Right hindlimb (tissue), 1 donor: ENCODE results near the gene TMEM158.

Experiments used
- DNase-seq: peaks from one replicate; pipeline ENCODE4 v3.0.0-alpha.2; 2018

TMEM158 gene

DNA sequence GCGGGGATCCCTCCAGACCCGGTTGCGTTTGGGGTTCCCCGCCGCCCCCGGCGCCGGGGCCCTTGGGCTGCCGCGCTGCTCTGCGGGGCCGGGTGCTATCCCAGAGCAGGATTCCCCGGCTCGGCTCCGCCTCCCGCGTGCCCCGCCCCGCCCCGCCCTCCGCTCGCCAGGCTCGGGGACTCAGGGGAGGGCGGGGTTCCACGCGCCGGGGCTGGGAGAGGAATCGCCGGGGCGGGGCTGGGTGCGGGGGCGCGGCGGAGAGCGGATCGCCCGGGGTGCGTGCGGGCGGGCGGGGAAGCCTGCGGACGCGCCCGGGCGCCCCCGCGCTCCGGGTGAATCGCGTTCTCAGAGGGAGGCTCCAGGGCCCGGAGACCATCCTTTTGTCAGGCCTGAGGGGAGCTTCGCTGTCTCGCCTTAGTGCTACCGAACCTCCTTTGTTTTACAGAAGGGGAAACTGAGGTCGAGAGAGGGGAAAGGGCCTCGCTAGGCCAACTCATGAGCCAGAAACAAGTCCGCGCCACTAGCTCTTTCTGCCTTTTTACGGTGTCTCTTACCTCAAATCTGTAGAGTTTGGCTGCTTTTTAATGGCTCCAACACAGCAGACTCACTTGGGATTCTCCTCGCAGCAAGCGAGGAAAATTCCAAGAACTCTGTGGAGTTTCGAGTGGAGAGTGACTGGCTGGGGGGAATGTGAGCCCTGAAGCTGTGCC is at the start of gene TMEM158:
Gene TMEM158 (minus strand): TSS at position 82 of the 710 bp plus-strand sequence. CDS start 260 bp downstream, outside the sequence.
- peak; percentile 83 for DNase-seq

DNA sequence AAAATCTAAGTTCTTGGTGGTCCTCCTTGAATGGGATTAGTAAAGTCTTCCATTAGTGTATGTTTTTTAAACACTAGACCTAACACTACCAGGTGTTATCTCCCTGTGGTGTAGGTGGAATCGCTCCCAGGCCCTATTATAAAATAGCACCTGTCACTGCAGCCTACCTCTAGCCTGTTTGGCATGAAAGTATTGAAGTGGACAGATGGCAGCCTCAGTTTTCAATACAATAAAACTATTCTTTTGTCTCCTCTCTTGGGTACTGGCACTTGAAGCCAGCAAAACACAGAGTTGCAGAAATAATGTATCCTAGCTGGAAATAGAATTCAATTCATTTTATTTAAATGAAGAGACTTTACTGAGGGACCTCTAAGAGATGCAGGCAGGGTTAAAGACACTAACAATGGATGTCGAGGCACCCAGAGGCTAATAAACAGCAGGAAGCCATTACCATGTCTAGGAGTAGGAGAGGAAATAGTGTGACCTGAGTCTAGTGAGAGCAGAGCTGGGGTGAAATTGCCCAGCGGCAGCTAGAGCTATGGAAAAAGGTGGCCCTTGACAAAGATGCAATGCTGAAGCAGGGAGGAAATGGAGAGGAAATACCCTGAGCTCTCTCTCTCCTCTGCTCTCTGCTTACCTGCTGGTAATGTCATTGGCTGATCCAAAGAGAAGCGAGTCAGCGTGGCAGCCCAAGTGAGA is 49.1 kb upstream of the TMEM158 start:
- DNase-seq, result no peak

DNA sequence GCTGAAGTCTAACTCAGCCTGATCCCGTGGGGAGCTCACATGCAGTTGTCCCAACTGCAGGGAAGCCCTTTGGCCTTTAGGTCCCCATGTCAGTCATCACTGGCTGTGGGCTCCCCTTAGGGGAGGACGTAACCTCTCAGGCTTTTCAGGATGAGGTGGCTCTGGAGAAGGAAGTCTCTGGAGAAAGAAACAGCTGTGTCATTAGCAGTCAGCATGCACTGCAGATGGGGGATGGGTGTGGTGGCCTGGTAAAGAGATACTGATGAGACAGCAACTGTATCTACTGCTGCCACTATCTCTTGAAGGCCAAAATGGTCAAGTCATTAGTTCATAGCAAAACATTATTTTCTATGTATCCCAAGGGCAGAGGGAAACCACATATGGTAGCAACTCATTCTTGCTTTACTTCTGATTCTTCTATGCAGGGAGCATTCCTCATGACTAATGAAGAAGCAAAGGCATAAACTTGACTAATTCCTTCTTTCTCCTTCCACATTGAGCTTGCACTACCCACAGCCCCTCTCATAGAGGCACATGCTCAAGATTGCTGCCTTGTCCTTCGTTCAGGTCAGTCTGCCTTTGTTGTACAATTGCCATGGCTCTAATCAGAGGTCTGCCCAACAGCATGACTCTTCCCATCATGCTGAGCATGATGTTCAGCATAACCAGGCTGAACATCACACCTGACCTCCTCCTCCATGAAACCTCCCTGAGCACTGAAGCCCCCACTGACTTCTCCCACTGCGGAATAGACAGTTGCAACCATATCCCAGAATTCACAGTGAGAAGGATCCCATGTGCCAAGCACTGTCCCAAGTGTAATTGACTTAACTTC is 47.8 kb upstream of the TMEM158 start:
- DNase-seq, result no peak

DNA sequence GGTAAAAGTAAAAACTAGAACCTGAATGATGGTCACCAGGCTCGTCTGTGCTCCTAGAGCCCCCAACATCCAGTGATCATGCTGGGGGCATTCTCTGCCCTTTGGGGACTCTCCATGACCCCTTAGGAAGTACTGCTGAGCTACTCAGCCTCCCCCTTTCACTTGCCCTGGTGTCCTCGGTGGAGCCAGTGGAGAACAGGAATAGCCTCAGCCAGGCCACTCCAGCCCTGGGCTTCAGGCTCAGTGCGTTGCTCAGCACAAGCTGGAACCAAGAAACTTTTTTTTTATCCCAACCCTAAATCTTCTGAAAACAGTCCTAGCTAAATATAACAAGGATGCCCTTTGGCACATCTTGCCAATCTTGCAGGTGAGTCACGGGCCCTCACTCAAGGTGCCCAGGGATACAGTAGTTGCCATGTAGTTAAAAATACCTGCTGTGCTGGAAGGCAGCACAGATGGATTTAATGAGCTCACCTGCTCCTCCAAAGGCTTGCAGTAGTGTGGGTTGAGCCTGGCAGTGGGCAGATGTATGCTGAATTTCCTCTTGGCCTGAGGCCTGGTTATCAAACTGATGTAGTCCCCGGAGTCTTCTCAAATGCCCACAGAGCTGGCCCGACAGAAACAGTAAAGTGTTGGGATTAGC is 46.9 kb upstream of the TMEM158 start:
- DNase-seq, result no peak

DNA sequence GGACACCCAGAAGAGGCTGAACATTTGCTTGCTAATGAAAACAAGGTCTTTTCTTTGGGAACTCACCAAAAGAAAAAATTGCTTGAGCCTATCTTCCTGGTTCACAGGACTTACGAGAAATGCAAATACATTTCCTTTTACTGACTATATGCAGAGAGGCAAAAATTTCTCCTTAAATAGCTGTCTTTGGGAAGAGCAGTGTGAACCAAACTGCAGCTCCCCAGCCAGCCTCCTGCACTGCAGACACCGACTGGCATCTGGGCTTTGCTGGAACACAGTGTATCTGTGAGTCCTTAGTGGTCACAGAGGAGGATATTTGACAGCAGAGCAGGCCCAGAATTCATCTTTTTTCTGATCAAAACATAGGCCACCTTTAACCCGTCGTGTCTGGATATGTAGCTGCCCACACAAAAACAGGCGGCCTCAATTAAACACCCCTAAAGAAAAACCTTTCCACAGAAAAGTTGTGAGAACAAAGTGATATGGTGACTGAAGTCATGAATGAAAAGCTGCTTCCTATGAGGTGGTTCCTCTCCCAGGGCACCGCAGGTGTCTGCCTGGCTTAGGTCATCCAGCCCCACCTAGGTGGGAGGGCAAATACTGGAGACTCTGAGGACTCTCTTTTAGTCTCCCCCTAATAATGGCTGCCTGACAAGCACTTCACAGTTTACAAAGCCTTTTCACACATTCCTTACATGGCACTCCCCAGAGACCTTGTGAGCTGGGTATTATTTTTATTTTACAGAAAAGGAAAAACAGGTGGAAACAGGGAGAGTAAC is 46.1 kb upstream of the TMEM158 start:
- no peak for DNase-seq

DNA sequence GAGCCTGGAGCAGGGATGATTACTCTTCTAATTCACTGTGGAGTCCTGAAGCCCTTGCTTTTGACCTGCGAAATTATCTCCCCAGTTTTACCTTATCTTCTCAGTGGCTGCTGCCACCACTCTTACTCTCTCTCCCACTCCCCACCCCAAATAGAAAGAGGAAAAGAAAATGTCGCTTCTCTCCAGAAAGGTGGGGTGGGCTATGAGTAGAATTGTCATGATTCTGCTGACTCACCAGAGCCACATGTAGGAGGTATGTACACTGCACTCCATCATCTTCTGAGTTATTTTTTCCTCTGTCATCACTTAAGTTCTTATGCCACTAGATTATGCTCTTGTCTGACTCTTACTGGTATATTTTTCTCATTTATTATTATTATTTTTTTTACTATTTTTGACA is 43.9 kb upstream of the TMEM158 start:
- no peak for DNase-seq

DNA sequence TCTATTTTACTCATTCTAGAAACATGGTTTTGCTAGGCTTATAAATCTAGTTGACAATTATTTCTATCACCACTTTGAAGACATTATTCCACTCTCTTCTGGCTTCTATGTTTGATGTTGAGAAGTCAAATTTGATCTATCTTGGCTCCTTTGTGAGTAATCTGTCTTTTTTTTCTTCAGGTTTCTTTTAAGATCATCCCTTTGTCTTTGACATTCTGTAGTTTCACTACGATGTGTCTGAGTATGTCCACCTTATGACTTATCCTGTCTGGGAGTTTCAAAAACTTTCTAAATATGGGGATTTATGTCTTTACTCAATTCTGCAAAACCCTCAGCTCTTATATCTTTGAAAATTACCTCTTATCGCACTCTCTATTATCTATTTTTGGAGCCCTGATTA is 41.0 kb upstream of the TMEM158 start:
- no peak for DNase-seq

DNA sequence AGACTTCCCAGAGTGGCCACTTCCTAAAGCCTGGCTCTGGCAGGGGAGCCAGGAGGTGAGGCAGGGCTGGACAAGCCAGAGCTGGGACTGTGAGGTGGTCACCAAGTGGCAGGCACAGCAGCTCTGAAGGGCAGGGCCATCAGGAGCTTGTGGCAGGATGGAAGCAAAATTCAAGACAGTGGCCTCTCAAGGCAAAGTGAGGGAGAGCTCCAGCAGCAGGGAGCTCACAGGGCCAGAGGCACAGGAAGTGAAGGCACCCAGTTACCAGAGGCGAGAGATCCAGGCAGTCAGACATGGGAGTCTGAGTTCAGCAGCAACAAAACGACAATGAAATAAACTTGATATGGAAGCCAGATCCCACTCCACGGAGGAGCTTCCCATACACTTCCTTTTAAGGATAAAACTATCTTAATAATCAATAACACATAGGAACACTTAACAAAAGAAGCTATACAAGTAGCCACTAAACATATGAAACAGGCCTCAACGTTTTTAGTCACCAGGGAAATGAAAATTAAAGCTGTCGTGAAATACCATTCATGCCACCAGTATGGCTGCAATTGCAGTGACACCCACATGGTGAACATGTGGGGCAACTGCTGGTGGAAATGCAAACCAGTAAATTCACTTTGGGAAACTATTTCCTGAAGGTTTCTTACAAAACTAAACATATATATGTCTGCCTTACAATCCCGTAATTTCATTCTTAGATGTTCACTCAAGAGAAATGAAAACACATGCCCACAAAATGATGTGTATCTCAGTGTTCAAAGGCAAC is 35.4 kb upstream of the TMEM158 start:
- DNase-seq, result no peak

DNA sequence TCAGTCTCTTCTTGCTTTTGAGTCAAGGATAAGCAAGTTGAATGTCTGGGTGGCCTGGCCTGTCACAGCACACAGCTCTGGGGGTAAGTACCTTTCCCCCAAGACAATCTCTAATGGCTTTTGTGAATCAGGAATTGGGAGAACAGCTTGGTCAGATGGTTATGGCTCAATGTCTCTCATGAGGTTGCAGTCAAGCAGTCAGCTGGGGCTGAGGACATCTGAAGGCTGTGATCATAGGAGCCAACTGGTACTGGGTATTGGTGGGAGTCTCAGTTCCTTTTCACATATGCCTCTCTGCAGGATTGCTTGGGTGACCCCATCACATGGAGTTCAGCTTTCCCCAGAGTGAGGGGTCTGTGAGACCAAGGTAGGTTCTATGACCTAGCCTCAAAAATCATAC is 33.0 kb upstream of the TMEM158 start:
- DNase-seq, result no peak

DNA sequence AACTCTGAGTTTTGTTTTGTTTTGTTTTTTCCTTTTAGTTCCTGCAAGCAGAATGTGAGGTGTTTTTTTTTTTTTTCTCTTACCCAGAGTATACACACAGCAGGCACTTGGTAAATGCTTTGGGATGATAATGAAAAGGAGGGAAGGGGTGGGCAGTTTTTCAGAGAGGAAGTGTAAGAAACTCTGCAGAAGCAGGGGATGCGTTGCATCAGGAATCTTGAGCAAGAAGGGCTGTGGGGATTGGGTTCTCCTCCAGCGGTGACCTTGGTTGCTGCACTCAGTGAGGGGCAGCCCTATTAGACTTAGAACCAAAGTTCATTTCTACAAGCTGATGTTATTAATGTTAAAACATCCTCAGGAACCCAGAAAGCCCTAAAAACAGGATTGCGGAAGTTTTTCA is 32.2 kb upstream of the TMEM158 start:
- no peak for DNase-seq

DNA sequence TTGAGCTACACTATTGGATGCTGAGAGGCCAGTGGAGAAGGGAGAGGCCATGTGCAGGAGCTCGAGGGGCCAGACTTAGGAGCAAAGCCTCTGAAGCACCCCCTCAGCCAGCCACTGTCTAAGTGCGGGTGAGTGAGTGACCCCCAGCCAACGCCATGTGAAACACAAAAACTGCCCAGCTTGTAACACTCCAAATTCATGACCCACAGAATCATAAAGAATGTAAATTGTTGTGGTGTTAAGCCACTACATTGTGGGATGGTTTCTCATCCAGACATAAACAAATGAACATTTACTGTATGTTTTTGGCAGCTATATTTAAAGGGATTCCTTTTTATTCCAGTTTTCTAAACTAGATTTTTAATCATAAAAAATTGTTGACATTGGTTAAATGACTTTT is 27.2 kb upstream of the TMEM158 start:
- DNase-seq, result no peak

DNA sequence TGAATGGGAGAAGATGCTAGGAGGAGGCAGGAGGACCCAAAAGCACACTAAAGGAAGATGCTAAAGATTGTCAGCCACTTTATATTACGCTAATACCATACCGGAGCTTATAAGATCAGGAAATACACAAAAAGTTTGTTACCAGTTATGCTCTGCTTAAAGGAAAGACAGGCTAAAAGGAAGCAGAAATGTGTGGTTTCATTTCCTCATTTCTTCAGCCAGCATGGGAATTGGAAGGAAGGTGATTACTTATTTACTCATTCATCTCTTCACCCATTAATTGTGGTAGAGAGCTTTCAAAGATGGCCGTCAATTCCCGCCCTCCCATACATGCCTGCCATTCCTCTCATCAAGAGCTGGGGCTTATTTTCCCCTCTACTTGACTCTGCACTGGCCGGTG is 26.7 kb upstream of the TMEM158 start:
- DNase-seq, result no peak

DNA sequence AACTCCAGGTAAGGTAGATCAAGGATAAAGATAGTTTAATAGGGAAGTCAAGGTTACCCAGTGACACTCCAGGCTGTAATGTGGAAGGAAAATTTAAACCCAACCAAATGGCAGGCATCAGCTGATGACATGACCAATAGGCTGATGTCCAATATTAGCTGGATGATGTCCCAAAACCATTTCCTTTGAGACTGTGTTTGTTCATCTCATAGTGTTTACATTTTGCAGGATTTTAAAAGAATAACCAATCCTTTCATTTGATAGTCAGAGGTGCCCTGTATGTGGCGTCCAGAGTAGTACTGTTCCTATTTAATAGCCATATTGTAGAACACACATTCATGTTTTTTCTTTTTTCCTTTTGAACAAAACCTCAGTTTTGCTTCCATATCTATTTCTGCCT is 23.3 kb upstream of the TMEM158 start:
- DNase-seq, result no peak

DNA sequence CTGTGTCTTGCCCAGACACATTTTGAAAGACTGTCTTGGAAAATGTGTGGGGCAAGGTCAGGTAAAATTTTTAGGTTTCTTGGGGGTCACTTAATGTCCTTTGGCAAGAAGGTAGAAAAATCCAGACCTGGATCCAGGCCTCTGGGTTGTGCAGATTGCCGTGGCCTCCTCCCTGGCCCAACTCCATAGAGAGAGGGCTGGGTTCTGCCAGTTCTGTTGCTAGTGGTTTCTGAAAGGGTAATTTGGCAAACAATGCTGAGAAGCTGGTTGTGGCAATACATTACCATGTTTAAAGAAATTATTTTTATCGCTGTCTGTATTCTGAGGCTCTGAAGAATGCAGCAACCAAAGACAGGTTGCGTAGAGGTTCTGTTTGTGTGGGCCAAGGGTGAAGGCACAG is 20.2 kb upstream of the TMEM158 start:
- DNase-seq, result no peak

DNA sequence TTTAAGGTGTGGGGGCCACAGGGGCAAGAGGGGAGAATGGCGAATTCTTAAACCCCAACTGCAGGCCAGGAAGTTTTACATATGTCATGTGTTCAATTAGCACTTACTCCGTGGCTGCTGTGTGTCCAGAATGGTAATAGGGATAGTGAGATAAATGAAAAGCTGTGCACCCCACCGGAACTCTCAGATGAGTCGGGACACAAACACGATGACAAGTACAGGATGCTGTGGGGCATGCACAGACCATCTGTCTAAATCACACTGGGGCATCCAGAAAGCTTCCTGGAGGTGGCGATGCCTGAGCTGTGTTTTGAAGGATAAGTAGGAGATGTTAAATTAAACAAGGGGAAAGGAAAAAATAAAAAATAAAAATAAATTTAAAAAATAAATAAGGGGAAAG is 18.3 kb upstream of the TMEM158 start:
- no peak for DNase-seq

DNA sequence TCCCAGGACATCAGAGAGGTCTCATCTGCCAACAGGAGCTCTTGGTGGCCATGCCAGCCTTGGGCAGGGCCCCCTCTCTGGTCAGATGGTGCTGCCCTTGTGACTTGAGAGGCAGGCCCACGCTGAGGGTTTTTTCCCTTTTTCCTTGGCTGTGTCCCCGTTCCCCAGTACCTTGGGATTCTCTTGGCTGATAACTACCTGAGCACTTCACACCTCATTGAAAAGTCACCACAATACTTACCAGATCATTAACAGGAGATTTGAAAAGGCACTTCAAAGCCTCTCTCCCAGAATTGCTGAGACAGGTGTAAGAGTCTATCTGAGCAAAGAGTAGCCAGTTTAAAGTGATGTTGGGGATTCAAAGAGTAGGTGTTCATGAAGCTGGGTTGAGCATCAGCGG is 15.1 kb upstream of the TMEM158 start:
- DNase-seq, result no peak

DNA sequence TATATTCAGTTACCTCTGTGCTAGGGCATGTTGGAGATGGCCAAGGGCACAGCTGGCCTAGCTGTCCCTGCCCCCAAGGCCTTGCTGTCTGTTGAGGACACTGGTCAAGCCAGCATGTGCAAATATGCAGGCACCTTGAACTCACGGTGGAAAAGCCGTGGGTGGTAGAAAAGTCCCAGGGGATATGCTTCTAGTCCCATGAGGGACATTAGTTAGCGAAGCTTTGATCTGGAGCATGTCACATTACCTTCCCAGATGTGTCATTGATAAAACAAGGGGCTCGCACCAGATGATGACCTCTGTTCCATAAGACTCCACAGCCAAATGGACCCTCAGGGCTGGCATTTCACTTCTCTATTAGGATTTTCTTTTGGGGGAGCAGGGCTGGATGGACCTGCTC is 14.2 kb upstream of the TMEM158 start:
- DNase-seq, result no peak

DNA sequence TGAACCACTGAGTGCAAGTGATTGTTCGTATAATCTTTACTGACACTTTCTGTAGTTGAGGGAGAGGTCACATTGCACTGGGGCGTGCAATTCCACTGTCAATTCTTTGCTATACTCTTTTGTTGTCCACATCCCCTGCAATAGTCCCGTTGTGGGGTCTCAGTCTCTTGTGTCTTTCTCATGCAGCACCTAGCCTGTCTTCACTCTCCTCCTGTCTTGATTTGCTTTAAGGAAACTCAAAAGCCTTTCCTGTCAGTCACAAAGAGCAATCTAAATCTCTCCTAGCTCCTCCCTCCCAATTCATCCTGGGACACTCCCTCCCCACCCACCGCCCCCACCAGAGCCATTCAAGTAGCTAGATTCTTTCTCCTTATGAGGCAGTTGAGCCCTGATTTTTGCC is 13.2 kb upstream of the TMEM158 start:
- no peak for DNase-seq

DNA sequence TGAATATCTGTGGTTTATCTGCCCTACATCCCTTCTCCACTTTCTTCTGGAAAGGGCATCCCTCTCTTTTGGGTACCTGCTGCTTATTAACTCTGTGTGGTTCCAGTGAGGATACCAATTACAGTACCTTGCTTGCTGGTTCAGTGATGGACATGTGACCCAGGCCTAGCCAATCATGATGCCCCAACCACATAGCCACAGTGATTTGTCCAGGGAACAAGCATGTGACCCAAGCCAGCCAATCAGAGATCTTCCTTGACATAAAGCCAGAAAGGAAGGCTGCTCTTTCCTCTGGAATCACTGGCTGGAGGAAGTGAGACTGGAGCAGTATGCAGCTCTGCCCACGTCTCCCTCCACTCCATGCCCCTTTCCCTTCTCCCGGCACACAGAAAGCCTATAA is 10.9 kb upstream of the TMEM158 start:
- DNase-seq, result no peak

DNA sequence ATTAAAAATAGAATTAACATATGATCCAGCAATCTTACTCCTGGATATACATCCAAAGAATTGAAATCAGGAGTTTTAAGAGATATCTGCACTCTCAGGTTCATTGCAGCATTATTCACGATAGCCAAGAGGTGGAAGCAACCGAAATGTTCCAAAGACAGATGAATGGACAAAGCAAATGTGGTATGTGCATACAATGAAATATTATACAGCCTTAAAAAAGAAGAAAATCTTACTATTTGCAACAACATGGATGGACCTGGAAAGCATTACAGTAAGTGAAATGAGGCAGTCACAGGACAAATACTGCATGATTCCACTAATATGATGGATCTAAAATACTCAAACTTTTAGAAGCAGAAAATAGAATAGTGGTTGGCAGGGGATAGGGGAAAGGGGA is 9.3 kb upstream of the TMEM158 start:
- no peak for DNase-seq

DNA sequence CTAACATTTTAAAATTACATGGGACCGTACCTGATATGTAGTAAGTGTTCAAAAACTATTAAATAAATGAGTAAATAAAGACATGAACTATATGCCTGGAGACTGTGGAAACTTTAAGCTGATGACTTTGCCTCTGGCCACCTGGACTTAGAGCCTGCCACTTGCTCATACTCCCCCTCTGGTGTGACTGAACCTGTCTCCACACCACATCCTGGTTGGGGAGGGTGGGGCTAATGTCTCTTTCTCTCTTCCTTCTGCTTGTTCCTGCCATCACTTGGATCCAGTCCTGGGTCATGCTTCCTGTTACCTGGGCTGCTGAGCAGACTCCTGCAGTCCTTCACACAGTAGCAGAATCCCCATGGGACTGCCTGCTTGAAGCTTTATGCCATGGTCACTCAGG is 8.2 kb upstream of the TMEM158 start:
- no peak for DNase-seq

DNA sequence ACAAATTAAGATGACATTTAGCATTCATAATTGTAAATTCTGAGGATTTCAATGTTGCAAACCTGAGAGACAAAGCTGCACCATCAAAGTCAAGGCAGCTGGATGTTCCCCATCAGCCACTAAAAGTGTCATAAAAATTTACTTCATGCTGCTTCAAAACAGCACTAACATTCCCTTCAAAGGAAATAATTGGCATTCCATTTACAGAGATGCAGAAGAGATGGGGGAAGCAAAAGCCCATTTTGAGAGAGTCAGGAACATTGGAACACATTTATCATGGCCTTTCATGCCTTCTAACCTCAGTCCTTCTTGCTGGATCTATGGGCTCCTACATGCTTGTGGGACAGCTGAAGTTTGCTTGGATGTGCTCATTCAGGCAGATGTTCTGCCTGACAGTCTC is 6.4 kb upstream of the TMEM158 start:
- no peak for DNase-seq
